Stimulated activated naive CD8-positive, alpha-beta T cell treated with anti-CD3 and anti-CD28 coated beads, Interleukin-15, amount 100 ng/mL, for 72 hours (primary cell): ENCODE measurements around the gene SCARF2.
"Not testable (repeated sequence)": the region's sequence is repeated elsewhere in the genome, so short reads cannot be mapped to it uniquely, and the experiment has no call there.

ENCODE experiments used
- ATAC-seq: fragments of 150-1000 bp; cut with Tn5 transposase; 2 replicates; pipeline ENCODE4 v1.10.0; 2021; ENCODE audit warnings: mild to moderate bottlenecking, moderate library complexity
- DNase-seq, 2 donors: peaks; one replicate each; pipeline ENCODE4 v3.0.0; 2021 to 2022
- H3K27ac Mint-ChIP-seq, 2 donors: one replicate each; pipeline ENCODE4 v1.8.0; 2022; ENCODE audit warnings: mild to moderate bottlenecking in 2 of 2, mixed read lengths in 2 of 2, moderate library complexity in 2 of 2
- H3K27me3 Mint-ChIP-seq: one replicate; pipeline ENCODE4 v1.8.0; 2022; ENCODE audit warnings: mixed read lengths
- H3K4me1 Mint-ChIP-seq: one replicate; pipeline ENCODE4 v1.8.0; 2022; ENCODE audit warnings: mild to moderate bottlenecking, mixed read lengths
- H3K4me3 Mint-ChIP-seq, 2 donors: one replicate each; pipeline ENCODE4 v1.8.0; 2022; ENCODE audit warnings: mild to moderate bottlenecking in 2 of 2, mixed read lengths in 2 of 2, moderate library complexity in 1 of 2
- H3K9me3 Mint-ChIP-seq, 2 donors: one replicate each; pipeline ENCODE4 v1.8.0; 2022; ENCODE audit warnings: mixed read lengths in 2 of 2

SCARF2 gene

DNA sequence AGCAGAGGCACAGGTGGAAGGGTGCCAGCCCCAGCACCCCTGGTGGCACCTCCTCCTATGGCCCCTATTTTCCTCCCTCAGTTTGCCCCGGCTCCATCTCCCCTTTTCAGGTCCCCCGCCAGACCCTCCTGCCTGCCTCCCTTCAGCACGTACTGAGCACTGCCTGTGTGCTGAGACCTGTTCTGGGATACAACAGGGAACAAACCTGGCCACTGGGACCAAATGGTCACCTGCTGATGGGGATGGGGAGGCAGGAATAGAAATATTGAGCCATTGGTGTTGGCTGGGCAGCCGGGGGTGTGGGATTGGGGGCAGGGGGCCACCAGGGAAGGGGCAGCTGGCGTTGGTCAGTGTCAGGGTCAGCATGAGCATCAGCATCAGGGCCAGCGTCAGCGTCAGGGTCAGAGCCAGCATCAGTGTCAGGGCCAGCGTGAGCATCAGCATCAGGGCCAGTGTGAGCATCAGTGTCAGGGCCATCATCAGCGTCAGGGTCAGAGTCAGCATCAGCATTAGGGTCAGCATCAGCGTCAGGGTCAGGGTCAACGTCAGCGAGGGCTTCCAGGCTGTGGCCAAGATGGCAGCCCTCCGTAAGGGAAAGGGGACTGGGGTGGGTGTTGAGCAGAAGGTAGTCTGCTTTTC is 36.1 kb downstream of the SCARF2 start:
- Mint-ChIP-seq H3K27ac (no peak overlapping the region), H3K9me3 (no peaks in the 10 kb centered on the region), H3K27me3 (no peaks in the 10 kb centered on the region), H3K4me1 (peaks cover 24% of the 10 kb centered on the region), H3K4me3 (no peak overlapping the region)
- no peak for ATAC-seq
- DNase-seq, result no peak

DNA sequence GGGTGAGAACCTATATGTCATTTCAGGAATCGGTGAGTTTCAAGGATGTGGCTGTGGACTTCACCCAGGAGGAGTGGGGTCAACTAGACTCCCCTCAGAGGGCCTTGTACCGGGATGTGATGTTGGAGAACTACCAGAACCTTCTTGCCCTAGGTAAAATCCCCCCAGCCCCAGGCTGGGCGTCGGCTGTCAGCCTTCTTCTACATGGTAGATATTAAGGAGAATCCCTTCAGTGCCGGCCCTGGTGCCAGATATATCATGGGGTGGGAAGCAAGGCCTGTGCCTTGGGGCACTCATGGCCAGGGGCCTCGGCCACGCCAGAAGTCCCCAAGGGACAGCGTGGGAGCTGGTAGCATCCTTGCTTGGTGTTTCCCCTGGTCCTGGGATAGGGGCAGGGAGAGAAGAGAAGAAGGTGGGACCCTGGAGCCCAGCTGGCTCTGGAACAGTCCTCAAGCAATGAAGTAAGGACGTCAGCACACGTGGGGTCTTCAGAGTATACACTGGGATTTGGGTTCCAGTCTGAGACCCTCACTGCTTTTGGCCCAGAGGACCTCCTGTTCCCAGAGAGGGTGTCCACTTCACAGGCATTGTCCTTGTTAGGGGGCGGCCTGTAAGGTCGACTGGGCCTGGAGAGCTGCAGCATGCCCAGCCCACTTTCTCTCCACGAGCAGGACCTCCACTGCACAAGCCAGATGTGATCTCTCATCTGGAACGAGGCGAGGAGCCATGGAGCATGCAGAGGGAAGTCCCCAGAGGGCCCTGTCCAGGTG is 36.8 kb downstream of the SCARF2 start:
- H3K9me3 Mint-ChIP-seq, result no peaks in the 10 kb centered on the region
- peaks cover 31% of the 10 kb centered on the region for H3K4me1 Mint-ChIP-seq
- H3K27ac Mint-ChIP-seq, result peak overlapping the region in 1 of 2 donors; percentile 36
- ATAC-seq (no peak), DNase-seq (no peak)
- no peak overlapping the region for H3K4me3 Mint-ChIP-seq
- H3K27me3 Mint-ChIP-seq, result no peaks in the 10 kb centered on the region

- Mint-ChIP-seq H3K9me3 (no peaks in the 10 kb centered on the region), H3K4me1 (peaks cover 39% of the 10 kb centered on the region), H3K4me3 (no peak overlapping the region), H3K27ac (peak overlapping the region in 1 of 2 donors; percentile 36), H3K27me3 (no peaks in the 10 kb centered on the region)
- ATAC-seq (no peak), DNase-seq (no peak)
Observed at GRCh38 chr22:20399866-20400605, 37.6 kb downstream of the SCARF2 start.

DNA sequence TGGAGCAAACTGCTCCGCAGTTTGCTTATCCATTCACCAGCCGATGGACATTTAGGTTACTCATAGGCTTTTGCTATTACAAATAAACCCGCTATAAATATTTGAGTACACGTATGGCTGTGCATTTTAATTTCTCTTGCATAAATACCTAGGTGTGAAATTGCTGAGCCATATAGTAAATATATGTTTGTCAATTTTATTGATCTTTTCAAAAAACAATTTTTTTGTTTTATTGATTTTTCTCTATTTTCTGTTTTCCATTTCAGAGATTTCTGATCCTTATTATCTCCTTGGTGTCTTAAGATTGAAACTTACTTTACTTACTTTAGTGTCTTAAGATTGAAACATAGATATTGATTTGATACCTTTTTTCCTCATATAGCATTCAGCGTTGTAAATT is 39.2 kb downstream of the SCARF2 start:
- H3K4me3 Mint-ChIP-seq, result no peak overlapping the region
- no peaks in the 10 kb centered on the region for H3K27me3 Mint-ChIP-seq
- no peak for ATAC-seq
- no peak for DNase-seq
- no peak overlapping the region for H3K27ac Mint-ChIP-seq
- peaks cover 44% of the 10 kb centered on the region for H3K4me1 Mint-ChIP-seq
- H3K9me3 Mint-ChIP-seq, result no peaks in the 10 kb centered on the region

DNA sequence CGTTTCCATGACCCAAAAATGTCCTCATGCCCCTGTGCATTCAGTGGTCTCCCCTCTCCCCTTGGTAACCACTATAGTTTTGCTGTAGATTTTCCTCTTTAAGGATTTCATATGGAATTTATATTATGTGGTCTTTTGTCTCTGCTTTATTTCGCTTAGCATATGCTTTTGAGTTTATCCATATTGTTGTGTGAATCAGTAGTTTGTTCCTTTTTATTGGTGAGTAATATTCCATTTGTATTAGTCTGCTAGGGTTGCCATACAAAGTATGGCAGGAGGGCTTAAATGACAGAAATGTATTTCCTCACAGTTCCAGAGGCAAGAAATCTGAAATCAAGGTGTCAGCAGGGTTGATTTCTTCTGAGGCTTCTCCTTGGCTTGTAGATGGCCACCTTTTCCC is 40.1 kb downstream of the SCARF2 start:
- H3K4me3 Mint-ChIP-seq, result no peak overlapping the region
- no peak for DNase-seq
- no peaks in the 10 kb centered on the region for H3K9me3 Mint-ChIP-seq
- no peak for ATAC-seq
- H3K27ac Mint-ChIP-seq, result no peak overlapping the region
- peaks cover 41% of the 10 kb centered on the region for H3K4me1 Mint-ChIP-seq
- H3K27me3 Mint-ChIP-seq, result no peaks in the 10 kb centered on the region

DNA sequence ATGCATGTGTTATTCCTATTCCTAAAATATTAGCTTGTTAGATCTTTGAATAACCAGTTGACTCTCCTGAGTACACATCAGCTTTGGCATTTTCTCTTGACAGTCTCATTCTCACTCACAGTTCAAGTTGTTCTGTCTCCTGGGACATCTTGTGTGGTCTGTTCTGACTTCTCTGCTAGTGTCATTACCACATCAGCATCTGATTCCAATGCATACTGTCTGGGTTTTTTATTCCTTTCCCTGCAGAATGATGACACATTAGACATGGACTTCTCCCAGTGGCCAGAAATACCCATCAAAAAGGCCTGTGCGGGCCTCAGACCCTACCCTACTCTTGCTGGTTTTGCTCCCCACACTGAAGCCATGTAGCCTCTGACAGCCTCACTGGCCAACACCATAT is 41.0 kb downstream of the SCARF2 start:
- Mint-ChIP-seq H3K27me3 (no peaks in the 10 kb centered on the region), H3K27ac (no peak overlapping the region), H3K4me1 (peaks cover 41% of the 10 kb centered on the region), H3K9me3 (no peaks in the 10 kb centered on the region), H3K4me3 (no peak overlapping the region)
- ATAC-seq (no peak), DNase-seq (no peak)

- H3K4me3 Mint-ChIP-seq, result peak overlapping the region; percentile 90 to 94
- no peak for ATAC-seq
- peaks cover 41% of the 10 kb centered on the region for H3K4me1 Mint-ChIP-seq
- H3K27me3 Mint-ChIP-seq, result no peaks in the 10 kb centered on the region
- H3K9me3 Mint-ChIP-seq, result no peaks in the 10 kb centered on the region
- no peak for DNase-seq
- no peak overlapping the region for H3K27ac Mint-ChIP-seq
Observed at GRCh38 chr22:20395907-20396287, 41.7 kb downstream of the SCARF2 start.

GRCh38 chr22:20395181-20395906 is 42.3 kb downstream of the SCARF2 start:
- peak overlapping the region; percentile 75 to 93 for H3K27ac Mint-ChIP-seq
- DNase-seq (no peak), ATAC-seq (no peak)
- peaks cover 41% of the 10 kb centered on the region for H3K4me1 Mint-ChIP-seq
- H3K27me3 Mint-ChIP-seq, result no peaks in the 10 kb centered on the region
- peak overlapping the region; percentile 90 to 94 for H3K4me3 Mint-ChIP-seq
- no peaks in the 10 kb centered on the region for H3K9me3 Mint-ChIP-seq

DNA sequence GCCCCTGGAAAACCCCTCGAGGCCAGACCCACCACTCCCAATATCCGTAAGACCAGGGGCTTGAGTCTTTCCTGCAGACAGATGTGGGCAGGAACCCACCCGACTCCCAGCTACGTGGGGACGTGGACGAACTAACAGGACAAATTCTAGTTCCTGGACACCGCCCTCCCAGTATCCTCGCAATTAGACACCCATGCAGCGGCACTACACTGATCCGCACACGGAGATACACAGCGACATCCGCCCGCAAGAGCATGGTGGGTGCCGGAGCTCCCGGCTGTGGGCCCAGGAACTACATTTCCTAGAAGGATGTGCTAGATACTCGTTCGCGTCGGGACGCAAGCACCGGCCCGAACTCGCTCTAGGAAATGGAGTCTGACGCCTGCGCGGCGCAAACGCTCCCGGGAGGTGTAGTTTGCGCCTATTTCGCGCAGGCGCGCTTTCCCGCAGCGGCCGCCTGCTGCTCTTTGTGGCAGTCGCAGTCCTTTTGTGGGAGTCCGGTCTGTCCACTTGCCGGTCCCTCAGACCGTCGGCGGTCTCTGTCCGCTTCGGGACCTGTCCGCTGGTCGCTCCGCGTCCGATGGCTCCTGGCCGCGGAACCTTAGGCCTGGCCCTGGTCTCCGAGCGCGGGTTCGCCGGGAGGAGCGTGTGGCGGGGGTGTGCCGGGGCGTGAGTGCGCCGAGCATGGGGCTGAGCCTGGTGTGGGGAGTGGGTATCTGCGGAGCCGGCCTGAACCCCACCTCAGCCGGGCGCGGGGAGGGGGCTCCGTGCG is 43.7 kb downstream of the SCARF2 start, which contains the start of gene ZNF74:
Gene ZNF74 (plus strand): TSS at position 447 of the 772 bp plus-strand sequence. CDS start 478 bp downstream, outside the sequence.
- Mint-ChIP-seq H3K27ac (peak within 1 kb of the TSS; percentile 95 to 97), H3K4me3 (peak within 1 kb of the TSS; percentile 90 to 94), H3K9me3 (no peaks in the 10 kb centered on the region), H3K27me3 (no peaks in the 10 kb centered on the region), H3K4me1 (peaks cover 41% of the 10 kb centered on the region)
- peak; percentile 93 for ATAC-seq
- peak; percentile 75 to 81 for DNase-seq

DNA sequence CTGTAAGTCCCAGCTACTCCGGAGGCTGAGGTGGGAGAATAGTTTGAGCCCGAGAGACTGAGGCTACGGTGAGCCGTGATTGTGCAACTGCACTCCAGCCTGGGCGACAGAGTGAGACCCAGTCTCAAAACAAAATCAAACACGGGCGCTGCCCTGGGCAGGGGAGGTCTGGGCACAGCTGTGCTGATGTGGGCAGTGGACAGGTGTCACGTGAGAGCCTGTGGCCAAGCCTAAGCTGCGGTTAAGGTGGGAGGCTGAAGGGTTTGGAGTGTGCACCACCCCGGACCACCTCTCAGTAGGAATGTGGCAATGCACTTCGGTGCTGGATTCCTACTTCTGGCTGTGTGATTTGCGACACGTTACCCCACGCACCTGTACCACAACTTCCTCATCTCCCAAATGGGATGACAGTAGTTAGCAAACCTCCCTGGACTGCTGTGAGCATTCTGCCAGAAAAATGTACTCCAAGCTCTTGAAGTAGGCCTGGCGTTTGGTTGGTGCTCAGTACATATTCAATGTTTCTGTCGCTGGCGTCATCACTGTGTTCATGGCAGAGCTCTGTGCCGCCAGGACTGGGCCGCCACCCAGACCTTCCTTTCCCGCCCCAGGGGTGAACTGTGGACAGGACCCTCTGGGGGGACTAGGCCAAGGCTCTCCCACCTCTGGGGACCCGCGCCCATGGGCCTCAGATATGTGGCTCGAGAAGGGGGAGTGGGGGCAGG is 44.5 kb downstream of the SCARF2 start:
- Mint-ChIP-seq H3K4me3 (peak overlapping the region; percentile 90 to 94), H3K27ac (peak overlapping the region; percentile 95 to 97), H3K4me1 (peaks cover 41% of the 10 kb centered on the region), H3K27me3 (no peaks in the 10 kb centered on the region), H3K9me3 (no peaks in the 10 kb centered on the region)
- DNase-seq, result no peak
- ATAC-seq, result peak; percentile 30

- not testable (repeated sequence) for ATAC-seq, DNase-seq, H3K27me3 Mint-ChIP-seq, H3K27ac Mint-ChIP-seq, H3K9me3 Mint-ChIP-seq
- Mint-ChIP-seq H3K4me1 (peaks cover 37% of the 10 kb centered on the region), H3K4me3 (peak overlapping the region in 1 of 2 donors; percentile 13)
Observed at GRCh38 chr22:20392365-20392881, 45.2 kb downstream of the SCARF2 start.

- Mint-ChIP-seq H3K27ac (no peak overlapping the region), H3K4me3 (no peak overlapping the region), H3K27me3 (no peaks in the 10 kb centered on the region), H3K4me1 (peaks cover 25% of the 10 kb centered on the region), H3K9me3 (no peaks in the 10 kb centered on the region)
- no peak for ATAC-seq
- no peak for DNase-seq
Observed at GRCh38 chr22:20391222-20391621, 46.4 kb downstream of the SCARF2 start.

DNA sequence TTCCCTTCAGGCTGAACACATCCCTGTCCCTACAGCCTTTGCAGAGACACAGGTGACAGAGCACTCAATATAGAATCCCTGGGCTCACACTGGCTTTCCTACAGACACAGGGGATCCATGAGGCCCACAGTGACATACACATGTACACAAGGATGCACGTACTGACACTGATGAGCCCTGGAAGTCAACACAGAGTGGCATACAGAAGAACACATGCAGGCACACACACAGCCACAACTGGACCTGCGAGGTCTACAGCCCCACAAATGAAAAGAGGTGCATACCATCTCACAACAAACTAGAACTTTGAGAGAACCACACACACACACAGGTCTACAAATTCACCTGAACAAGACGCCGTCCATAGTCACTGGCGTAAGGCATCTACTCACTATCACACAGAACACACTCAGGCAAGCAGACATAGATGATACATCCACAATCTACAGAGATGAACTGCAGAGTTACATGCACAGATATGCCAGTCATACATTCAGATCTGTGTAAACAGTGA is 47.2 kb downstream of the SCARF2 start:
- Mint-ChIP-seq H3K4me3 (no peak overlapping the region), H3K9me3 (no peaks in the 10 kb centered on the region), H3K4me1 (peaks cover 17% of the 10 kb centered on the region), H3K27me3 (no peaks in the 10 kb centered on the region), H3K27ac (no peak overlapping the region)
- ATAC-seq, result no peak
- no peak for DNase-seq

GRCh38 chr22:20389288-20389687 is 48.3 kb downstream of the SCARF2 start:
- ATAC-seq, result no peak
- H3K4me3 Mint-ChIP-seq, result no peak overlapping the region
- no peak for DNase-seq

More at GRCh38 chr22:20389288-20389687, 48.3 kb downstream of the SCARF2 start:
- H3K27ac Mint-ChIP-seq, result no peak overlapping the region
- peaks cover 7% of the 10 kb centered on the region for H3K4me1 Mint-ChIP-seq
- H3K9me3 Mint-ChIP-seq, result no peaks in the 10 kb centered on the region
- no peaks in the 10 kb centered on the region for H3K27me3 Mint-ChIP-seq
